ENCODE results near the gene INKA1.

The INKA1 gene

GRCh38 chr3:49794431-49794830 is 8.6 kb upstream of the INKA1 start:
- DNase-seq (ENCODE audit: low read depth): no peak
- no peak for TF ChIP-seq CTCF (IDR thresholded peaks at IDR 0.05; ENCODE audit: low read length, missing control alignments)
- no peak overlapping the region for H3K4me3 ChIP-seq (replicated peaks; ENCODE audit: low read depth, low read length)

GRCh38 chr3:49794926-49795905 is 7.8 kb upstream of the INKA1 start:
- H3K4me3 ChIP-seq (replicated peaks; ENCODE audit: low read depth, low read length): no peak overlapping the region
- no peak for DNase-seq (ENCODE audit: low read depth)
- no peak for TF ChIP-seq CTCF (IDR thresholded peaks at IDR 0.05; ENCODE audit: low read length, missing control alignments)

GRCh38 chr3:49799105-49799504 is 4.0 kb upstream of the INKA1 start:
- TF ChIP-seq CTCF (IDR thresholded peaks at IDR 0.05; ENCODE audit: low read length, missing control alignments): no peak
- no peak overlapping the region for H3K4me3 ChIP-seq (replicated peaks; ENCODE audit: low read depth, low read length)
- no peak for DNase-seq (ENCODE audit: low read depth)

- no peak within 1 kb of the TSS for H3K4me3 ChIP-seq (replicated peaks; ENCODE audit: low read depth, low read length)
- no peak for TF ChIP-seq CTCF (IDR thresholded peaks at IDR 0.05; ENCODE audit: low read length, missing control alignments)
- peak; percentile 77 for DNase-seq (ENCODE audit: low read depth)
Observed at GRCh38 chr3:49799761-49800160, 3.3 kb upstream of the INKA1 start, which contains the start of gene CDHR4. CDHR4 (minus strand) TSS chr3:49799873; CDS start chr3:49799812, 61 bp downstream.

GRCh38 chr3:49801160-49801559 is 1.9 kb upstream of the INKA1 start:
- no peak for TF ChIP-seq CTCF (IDR thresholded peaks at IDR 0.05; ENCODE audit: low read length, missing control alignments)
- DNase-seq (ENCODE audit: low read depth): no peak
- no peak overlapping the region for H3K4me3 ChIP-seq (replicated peaks; ENCODE audit: low read depth, low read length)

GRCh38 chr3:49803465-49804140 is 542 bp downstream of the INKA1 start:
- peak overlapping the region; percentile 82 for H3K4me3 ChIP-seq (replicated peaks; ENCODE audit: low read depth, low read length)
- no peak for TF ChIP-seq CTCF (IDR thresholded peaks at IDR 0.05; ENCODE audit: low read length, missing control alignments)
- DNase-seq (ENCODE audit: low read depth): peak; percentile 49
